ENCODE data around the gene AK8. TPM values are rescaled to one million over a fixed set of nuclear protein-coding genes. Genes with fewer than 3 reads are reported as not detected.

Gene AK8
- total RNA-seq, 1 donor from 2014 or later = 0.25 TPM

GRCh38 chr9:132905726-132906125 is 27.6 kb upstream of the AK8 start:
- Histone ChIP-seq H3K27me3 (no peaks in the 10 kb centered on the region), H3K4me3 (no peak overlapping the region), H3K9me3 (no peaks in the 10 kb centered on the region), H3K36me3 (peaks cover 0 to 53% of the 10 kb centered on the region in 2 donors), H3K27ac (no peak overlapping the region), H3K4me1 (no peaks in the 10 kb centered on the region)
- intact Hi-C loops (cut with DNase I) = no loop called here
- TF ChIP-seq POLR2AphosphoS5 (IDR thresholded peaks at IDR 0.05; ENCODE audit: insufficient read depth in 1 of 2, low read depth in 1 of 2) (no peak), POLR2A (IDR thresholded peaks at IDR 0.05) (no peak)
- TF ChIP-seq, protein P1, sequence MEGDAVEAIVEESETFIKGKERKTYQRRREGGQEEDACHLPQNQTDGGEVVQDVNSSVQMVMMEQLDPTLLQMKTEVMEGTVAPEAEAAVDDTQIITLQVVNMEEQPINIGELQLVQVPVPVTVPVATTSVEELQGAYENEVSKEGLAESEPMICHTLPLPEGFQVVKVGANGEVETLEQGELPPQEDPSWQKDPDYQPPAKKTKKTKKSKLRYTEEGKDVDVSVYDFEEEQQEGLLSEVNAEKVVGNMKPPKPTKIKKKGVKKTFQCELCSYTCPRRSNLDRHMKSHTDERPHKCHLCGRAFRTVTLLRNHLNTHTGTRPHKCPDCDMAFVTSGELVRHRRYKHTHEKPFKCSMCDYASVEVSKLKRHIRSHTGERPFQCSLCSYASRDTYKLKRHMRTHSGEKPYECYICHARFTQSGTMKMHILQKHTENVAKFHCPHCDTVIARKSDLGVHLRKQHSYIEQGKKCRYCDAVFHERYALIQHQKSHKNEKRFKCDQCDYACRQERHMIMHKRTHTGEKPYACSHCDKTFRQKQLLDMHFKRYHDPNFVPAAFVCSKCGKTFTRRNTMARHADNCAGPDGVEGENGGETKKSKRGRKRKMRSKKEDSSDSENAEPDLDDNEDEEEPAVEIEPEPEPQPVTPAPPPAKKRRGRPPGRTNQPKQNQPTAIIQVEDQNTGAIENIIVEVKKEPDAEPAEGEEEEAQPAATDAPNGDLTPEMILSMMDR (IDR thresholded peaks at IDR 0.05) = no peak
- no peak for DNase-seq (ENCODE audit: extremely low spot score in 2 of 2)

DNA sequence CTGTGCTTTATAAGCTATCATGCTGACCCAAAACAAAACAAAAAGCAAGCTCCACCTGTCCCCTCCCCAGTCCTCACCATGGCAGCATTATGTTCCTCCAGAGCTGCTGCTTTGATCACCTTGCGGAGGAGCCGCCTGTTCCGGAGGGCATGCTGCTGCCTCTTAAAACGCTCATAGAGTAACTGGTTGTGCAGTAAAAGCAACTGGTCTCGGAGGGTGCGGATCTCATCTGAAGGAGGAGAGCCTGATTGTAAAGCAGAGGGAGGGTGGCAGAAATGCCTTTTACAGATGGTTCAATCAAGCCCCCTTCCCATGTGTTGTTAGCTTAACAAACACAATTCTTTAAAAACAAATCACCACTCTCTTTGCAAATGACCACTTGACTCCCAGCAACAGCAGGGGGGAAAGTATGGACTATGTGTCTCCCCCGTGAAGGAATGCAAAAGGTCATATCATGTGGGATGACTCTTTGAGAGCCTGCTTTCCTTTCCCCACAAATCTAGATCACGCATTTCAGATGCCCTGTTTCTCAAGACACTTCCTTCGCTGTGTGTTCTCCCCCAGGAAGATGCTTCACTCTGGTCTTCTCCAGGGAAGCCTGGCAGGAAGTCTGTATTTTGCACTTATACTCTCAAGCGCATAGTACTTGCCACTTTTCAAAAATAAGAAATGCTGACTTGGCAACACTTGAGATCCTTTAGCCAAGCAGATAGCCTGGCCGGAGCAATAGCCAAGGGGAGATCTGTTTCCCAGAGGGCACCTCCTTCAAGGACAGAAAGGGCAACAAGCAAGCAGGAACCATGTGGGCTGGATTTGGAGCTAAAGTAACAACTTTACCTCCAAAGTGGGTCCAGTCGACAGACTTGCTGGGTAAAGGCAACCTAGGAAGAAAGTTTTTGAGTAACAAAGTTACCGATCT is 25.7 kb upstream of the AK8 start:
- TF ChIP-seq POLR2AphosphoS5 (IDR thresholded peaks at IDR 0.05; ENCODE audit: insufficient read depth in 1 of 2, low read depth in 1 of 2) = no peak
- no peak for TF ChIP-seq POLR2A (IDR thresholded peaks at IDR 0.05)
- TF ChIP-seq, protein P1 (IDR thresholded peaks at IDR 0.05) = no peak
- H3K9me3 ChIP-seq = no peaks in the 10 kb centered on the region
- no peak overlapping the region for H3K27ac ChIP-seq
- peaks cover 0 to 53% of the 10 kb centered on the region in 2 donors for H3K36me3 ChIP-seq
- no peak overlapping the region for H3K4me3 ChIP-seq
- DNase-seq (ENCODE audit: extremely low spot score in 2 of 2) = no peak
- intact Hi-C loops (cut with DNase I) = no loop called here
- H3K27me3 ChIP-seq = no peaks in the 10 kb centered on the region
- no peaks in the 10 kb centered on the region for H3K4me1 ChIP-seq

DNA sequence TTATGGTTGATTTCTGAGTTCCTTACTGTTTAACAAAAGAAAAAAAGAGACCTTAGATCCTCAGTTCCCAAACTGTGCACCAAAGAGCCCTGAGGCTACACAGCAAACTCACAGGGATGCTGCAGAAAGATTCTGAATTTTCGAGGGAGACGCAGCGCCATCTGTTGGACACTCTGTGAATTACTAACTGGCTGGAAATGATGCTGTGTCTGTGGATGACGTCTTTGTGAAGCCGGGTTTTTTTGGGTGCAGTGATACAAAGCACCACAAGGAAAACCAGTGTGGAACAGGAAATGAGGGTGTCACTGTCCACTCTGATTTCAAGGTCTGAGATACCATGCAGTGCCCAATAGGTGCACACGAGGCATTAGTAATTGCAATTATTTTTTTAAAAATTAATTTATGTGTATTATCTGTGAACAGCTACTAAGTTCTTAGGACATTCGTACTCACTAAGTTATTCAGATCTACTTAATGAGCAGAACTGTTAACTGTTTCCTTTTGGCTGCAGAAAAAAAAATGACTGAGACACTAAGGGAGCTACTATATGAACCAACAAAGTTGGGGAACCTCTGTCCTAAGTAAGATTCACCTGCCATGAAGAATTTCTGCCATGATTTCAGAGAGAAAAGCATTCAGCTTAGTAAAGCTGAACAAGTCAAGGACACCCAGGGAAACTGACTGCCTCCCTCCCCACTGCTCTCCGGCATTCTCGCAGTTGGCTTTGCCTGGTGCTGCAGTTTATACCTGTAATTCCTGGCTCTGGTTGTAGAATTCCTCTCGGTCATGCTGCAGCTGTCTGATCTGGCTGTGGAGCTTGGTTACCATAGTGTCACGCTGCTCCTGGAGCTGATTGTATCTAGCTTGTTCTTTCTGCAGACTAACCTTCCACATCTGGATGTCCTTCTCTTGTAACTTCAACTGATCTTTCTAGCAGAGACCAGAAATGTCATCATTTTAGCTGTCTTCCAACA is 24.1 kb upstream of the AK8 start:
- Histone ChIP-seq H3K4me1 (no peaks in the 10 kb centered on the region), H3K27ac (no peak overlapping the region), H3K36me3 (peaks cover 0 to 54% of the 10 kb centered on the region in 2 donors), H3K4me3 (no peak overlapping the region), H3K9me3 (no peaks in the 10 kb centered on the region), H3K27me3 (no peaks in the 10 kb centered on the region)
- TF ChIP-seq POLR2AphosphoS5 (IDR thresholded peaks at IDR 0.05; ENCODE audit: insufficient read depth in 1 of 2, low read depth in 1 of 2) (peak in 1 of 2 donors; percentile 9), POLR2A (IDR thresholded peaks at IDR 0.05) (no peak)
- TF ChIP-seq, protein P1 (IDR thresholded peaks at IDR 0.05) = peak; percentile 58 to 87 (median 60)
- intact Hi-C loops (cut with DNase I) = no loop called here
- DNase-seq (ENCODE audit: extremely low spot score in 2 of 2) = no peak

DNA sequence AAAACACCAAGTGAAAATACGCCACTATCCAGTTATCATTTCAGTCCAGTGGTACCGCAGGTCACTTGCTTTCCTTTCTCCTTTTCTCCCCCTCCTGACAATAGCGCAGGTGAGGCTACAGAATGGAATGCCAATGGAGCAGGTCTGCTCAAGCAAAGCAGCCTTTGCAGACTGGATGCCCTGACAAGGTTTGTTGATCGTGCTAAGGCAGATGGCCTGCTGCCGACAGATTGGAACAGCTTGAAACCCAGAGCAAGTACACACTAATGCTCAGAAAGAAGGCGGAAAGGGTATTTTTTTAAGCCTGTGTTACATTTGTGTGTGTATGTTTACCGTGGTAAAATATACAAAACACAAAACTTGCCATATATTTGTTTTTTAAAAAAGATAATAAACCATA is 20.0 kb upstream of the AK8 start:
- intact Hi-C loops (cut with DNase I) = no loop called here
- H3K4me3 ChIP-seq = no peak overlapping the region
- DNase-seq (ENCODE audit: extremely low spot score in 2 of 2) = no peak
- H3K36me3 ChIP-seq = peaks cover 0 to 66% of the 10 kb centered on the region in 2 donors
- peaks cover 21% of the 10 kb centered on the region for H3K4me1 ChIP-seq
- H3K9me3 ChIP-seq = no peaks in the 10 kb centered on the region
- H3K27me3 ChIP-seq = no peaks in the 10 kb centered on the region
- TF ChIP-seq, protein P1 (IDR thresholded peaks at IDR 0.05) = no peak
- TF ChIP-seq POLR2A (IDR thresholded peaks at IDR 0.05) = no peak
- TF ChIP-seq POLR2AphosphoS5 (IDR thresholded peaks at IDR 0.05; ENCODE audit: insufficient read depth in 1 of 2, low read depth in 1 of 2) = no peak
- H3K27ac ChIP-seq = no peak overlapping the region

All from vagina (tissue), 2 donors.